ENCODE results near the gene SECISBP2. TPM values are rescaled to one million over a fixed set of nuclear protein-coding genes. Genes with fewer than 3 reads are reported as not detected.

Gene SECISBP2
- total and polyA plus RNA-seq, 7 donors = 26.2 to 80.8 (median 40.2) TPM

DNA sequence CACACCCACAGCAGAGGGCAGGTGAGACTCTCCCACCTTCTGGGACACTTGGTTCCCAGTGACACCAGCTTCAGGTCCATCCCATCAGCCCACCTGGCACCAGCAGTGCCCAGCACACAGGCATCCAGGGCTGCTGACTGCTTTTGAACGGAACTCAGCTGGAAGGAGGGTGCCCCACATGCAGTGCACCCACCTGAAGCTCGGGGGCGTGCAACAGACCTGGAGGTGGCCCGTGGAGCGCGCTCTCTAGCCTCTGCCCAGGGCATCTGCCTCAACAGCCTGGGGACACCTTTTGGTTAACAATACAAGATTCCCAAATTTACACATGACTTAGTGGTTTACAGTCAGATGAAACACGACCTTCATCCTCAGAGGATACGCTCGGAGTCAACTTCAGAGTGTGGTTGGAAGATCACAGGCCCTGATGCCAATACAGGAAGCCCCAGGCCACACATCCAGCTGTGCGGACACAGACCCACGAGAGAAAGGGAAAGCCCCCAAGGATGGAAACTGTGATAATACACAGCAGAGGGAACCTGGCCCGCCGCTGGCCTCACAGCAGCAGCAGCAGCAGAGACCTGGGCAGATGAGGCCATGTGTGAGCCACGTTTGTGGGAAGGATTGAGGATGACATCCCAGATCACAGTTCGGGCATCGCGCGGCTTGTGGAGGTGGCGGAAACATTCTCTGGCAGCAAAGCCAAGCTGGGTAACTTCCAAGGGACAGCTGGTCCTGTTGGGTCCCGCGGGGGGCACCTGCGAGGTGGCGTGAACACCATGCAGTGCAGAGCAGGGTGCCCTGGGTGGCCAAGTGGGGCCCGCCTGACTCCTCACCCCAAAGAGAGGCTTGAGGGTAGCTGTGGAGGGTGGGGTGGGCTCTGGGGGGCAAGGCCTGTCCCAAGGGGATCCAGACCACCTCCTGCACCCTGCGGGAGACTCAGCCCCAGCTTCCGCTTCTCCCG lies 64.0 kb downstream of the SECISBP2 start:
- H3K27ac ChIP-seq = no peak overlapping the region
- peak in 1 of 4 donors; percentile 15 for ATAC-seq
- H3K9me3 ChIP-seq = no peaks in the 10 kb centered on the region
- H3K4me3 ChIP-seq = no peak overlapping the region
- WGBS, 3 donors = 62 to 74% (median 64%) methylated on average over 27 of the region's 27 CpGs
- peaks cover 0 to 86% of the 10 kb centered on the region in 2 donors for H3K36me3 ChIP-seq (ENCODE audit: insufficient read depth in 1 of 2, low read depth in 1 of 2)
- no peak for TF ChIP-seq CTCF (IDR thresholded peaks at IDR 0.05)
- H3K4me1 ChIP-seq = peaks cover 10% of the 10 kb centered on the region
- no peak for DNase-seq
- intact Hi-C loops (cut with DNase I) = loop anchor here in 1 of 2 donors (10.0 kb wide), 1 partner anchor 162 kb away; no protein-coding TSS in a partner anchor
- no peaks in the 10 kb centered on the region for H3K27me3 ChIP-seq (ENCODE audit: insufficient read depth in 3 of 3, low read length in 2 of 3)

GRCh38 chr9:89383030-89383720 lies 64.9 kb downstream of the SECISBP2 start:
- H3K36me3 ChIP-seq (ENCODE audit: insufficient read depth in 1 of 2, low read depth in 1 of 2) = peaks cover 0 to 78% of the 10 kb centered on the region in 2 donors

GRCh38 chr9:89383721-89384300 lies 65.5 kb downstream of the SECISBP2 start:
- intact Hi-C loops (cut with DNase I) = loop anchor here in 1 of 2 donors (10.0 kb wide), 1 partner anchor 161 kb away; no protein-coding TSS in a partner anchor
- ATAC-seq = no peak

More at GRCh38 chr9:89383030-89383720, 64.9 kb downstream of the SECISBP2 start:
- DNase-seq = no peak
- H3K4me1 ChIP-seq = peaks cover 18% of the 10 kb centered on the region
- 84 to 88% (median 85%) methylated on average over 16 of the region's 16 CpGs for WGBS, 3 donors
- ATAC-seq = no peak
- H3K9me3 ChIP-seq = no peaks in the 10 kb centered on the region
- no peak for TF ChIP-seq CTCF (IDR thresholded peaks at IDR 0.05)
- no peaks in the 10 kb centered on the region for H3K27me3 ChIP-seq (ENCODE audit: insufficient read depth in 3 of 3, low read length in 2 of 3)
- no peak overlapping the region for H3K27ac ChIP-seq
- no peak overlapping the region for H3K4me3 ChIP-seq
- intact Hi-C loops (cut with DNase I) = loop anchor here in 1 of 2 donors (10.0 kb wide), 1 partner anchor 162 kb away; no protein-coding TSS in a partner anchor

More at GRCh38 chr9:89383721-89384300, 65.5 kb downstream of the SECISBP2 start:
- Histone ChIP-seq H3K4me1 (peaks cover 18% of the 10 kb centered on the region), H3K27me3 (ENCODE audit: insufficient read depth in 3 of 3, low read length in 2 of 3) (no peaks in the 10 kb centered on the region), H3K27ac (no peak overlapping the region), H3K4me3 (no peak overlapping the region), H3K36me3 (ENCODE audit: insufficient read depth in 1 of 2, low read depth in 1 of 2) (peaks cover 0 to 74% of the 10 kb centered on the region in 2 donors), H3K9me3 (no peaks in the 10 kb centered on the region)
- WGBS, 3 donors = 94% methylated on average over 19 of the region's 19 CpGs
- no peak for TF ChIP-seq CTCF (IDR thresholded peaks at IDR 0.05)
- DNase-seq = no peak
